MM.1S (cell line): Measurements from ENCODE around the gene CISD3.

Experiments
- DNase-seq: peaks from one replicate; pipeline ENCODE4 v3.0.0-alpha.2; 2015
- H2AFZ ChIP-seq: fragments of 300-600 bp; sonication (generic); 2 replicates; pipeline ENCODE4 v1.6.0; 2016; ENCODE audit warnings: antibody characterized with exemption, low read length
- H3F3A ChIP-seq: fragments of 300-600 bp; sonication (generic); 2 replicates; pipeline ENCODE4 v1.6.1; 2016; ENCODE audit warnings: mild to moderate bottlenecking, antibody characterized with exemption, low read length, moderate library complexity, mixed read lengths; ENCODE audit not compliant: insufficient read depth
- H3K27ac ChIP-seq: fragments of 300-600 bp; sonication (generic); 2 replicates; pipeline ENCODE4 v1.5.1; 2016; ENCODE audit warnings: mild to moderate bottlenecking, low read length
- H3K27me3 ChIP-seq: fragments of 300-600 bp; sonication (generic); replicated peaks from 2 replicates; pipeline ENCODE4 v1.6.0; 2016; ENCODE audit warnings: low read length; ENCODE audit not compliant: insufficient read depth
- H3K36me3 ChIP-seq: fragments of 300-600 bp; sonication (generic); replicated peaks from 2 replicates; pipeline ENCODE4 v1.6.1; 2016; ENCODE audit warnings: mild to moderate bottlenecking, low read length, mixed read lengths; ENCODE audit not compliant: insufficient read depth
- H3K4me1 ChIP-seq: fragments of 300-600 bp; sonication (generic); 2 replicates; pipeline ENCODE4 v1.6.1; 2016; ENCODE audit warnings: low read length, mixed read lengths
- H3K4me2 ChIP-seq: fragments of 300-600 bp; sonication (generic); 2 replicates; pipeline ENCODE4 v1.6.0; 2016; ENCODE audit warnings: low read depth, low read length
- H3K4me3 ChIP-seq: fragments of 300-600 bp; sonication (generic); 2 replicates; pipeline ENCODE4 v1.5.1; 2016; ENCODE audit warnings: low read length, mixed read lengths
- H3K79me2 ChIP-seq: fragments of 300-600 bp; sonication (generic); 2 replicates; pipeline ENCODE4 v1.6.1; 2016; ENCODE audit warnings: mixed run types, low read length, mixed read lengths
- H3K9ac ChIP-seq: fragments of 300-600 bp; sonication (generic); 2 replicates; pipeline ENCODE4 v1.6.1; 2016; ENCODE audit warnings: low read length, mixed read lengths
- H3K9me2 ChIP-seq: fragments of 300-600 bp; sonication (generic); replicated peaks from 2 replicates; pipeline ENCODE4 v1.6.1; 2016; ENCODE audit warnings: mild to moderate bottlenecking, low read length, mixed read lengths; ENCODE audit not compliant: insufficient read depth
- H3K9me3 ChIP-seq: fragments of 300-600 bp; sonication (generic); replicated peaks from 2 replicates; pipeline ENCODE4 v1.6.1; 2016; ENCODE audit warnings: mild to moderate bottlenecking, low read length, mixed read lengths; ENCODE audit not compliant: insufficient read depth
- H4K20me1 ChIP-seq: fragments of 300-600 bp; sonication (generic); 2 replicates; pipeline ENCODE4 v1.6.1; 2016; ENCODE audit warnings: mild to moderate bottlenecking, low read length, moderate library complexity, mixed read lengths; ENCODE audit not compliant: insufficient read depth
- EZH2 ChIP-seq: fragments of 300-600 bp; sonication (generic); optimal IDR thresholded peaks from 2 replicates; pipeline ENCODE3; 2017; ENCODE audit warnings: low read depth, mild to moderate bottlenecking, antibody characterized with exemption, low read length, mixed read lengths
- EZH2phosphoT487 ChIP-seq: fragments of 300-600 bp; sonication (generic); IDR thresholded peaks from 2 replicates; pipeline ENCODE4 v1.6.1; 2018; ENCODE audit warnings: antibody characterized with exemption, low read length
- TF ChIP-seq, protein P1 (sequence below): fragments of 300-600 bp; sonication (generic); IDR thresholded peaks from 2 replicates; pipeline ENCODE4 v1.5.1; 2016; ENCODE audit warnings: antibody characterized with exemption, low read length, mixed read lengths

Gene CISD3

DNA sequence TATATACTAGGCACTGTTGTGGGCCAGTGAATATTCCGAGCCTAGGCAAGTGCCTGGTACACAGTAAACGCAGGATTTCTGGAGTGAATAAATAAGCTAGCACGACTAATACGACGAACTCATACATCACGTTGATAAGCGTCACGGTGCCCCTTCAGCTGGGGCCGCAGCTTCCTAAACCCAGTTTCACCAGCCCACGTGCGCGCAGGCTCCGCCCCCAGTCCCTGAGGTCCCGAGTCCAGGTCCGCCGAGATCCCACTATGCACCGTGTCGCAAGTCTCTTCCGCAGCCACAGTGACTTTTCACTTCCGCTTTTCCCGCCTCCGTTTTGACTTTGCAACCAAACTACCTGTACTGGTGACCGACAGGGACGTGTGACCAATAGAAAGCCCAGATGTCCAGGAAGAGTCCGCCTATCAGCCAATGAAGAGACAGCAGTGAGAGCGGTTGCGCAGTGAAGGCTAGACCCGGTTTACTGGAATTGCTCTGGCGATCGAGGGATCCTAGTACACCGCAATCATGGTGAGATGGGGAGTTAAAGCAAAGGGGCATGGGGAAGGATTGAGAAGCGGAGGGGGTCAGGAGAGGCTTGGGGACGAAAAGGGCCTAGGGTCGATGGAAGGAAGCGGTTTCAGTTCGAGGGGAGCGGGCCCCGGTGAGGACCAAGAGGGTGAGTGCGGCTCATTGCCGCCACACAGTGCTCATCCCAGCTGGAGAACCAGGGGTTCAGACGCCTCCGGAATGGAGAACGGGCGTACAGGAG, 22.3 kb downstream of the CISD3 start, which contains the start of gene PSMB3:
TSS of gene PSMB3 (plus strand) at position 434 of the 763 bp plus-strand sequence. CDS start at position 520, 86 bp downstream.
- TF ChIP-seq EZH2phosphoT487, result no peak
- TF ChIP-seq EZH2, result no peak
- TF ChIP-seq, protein P1, sequence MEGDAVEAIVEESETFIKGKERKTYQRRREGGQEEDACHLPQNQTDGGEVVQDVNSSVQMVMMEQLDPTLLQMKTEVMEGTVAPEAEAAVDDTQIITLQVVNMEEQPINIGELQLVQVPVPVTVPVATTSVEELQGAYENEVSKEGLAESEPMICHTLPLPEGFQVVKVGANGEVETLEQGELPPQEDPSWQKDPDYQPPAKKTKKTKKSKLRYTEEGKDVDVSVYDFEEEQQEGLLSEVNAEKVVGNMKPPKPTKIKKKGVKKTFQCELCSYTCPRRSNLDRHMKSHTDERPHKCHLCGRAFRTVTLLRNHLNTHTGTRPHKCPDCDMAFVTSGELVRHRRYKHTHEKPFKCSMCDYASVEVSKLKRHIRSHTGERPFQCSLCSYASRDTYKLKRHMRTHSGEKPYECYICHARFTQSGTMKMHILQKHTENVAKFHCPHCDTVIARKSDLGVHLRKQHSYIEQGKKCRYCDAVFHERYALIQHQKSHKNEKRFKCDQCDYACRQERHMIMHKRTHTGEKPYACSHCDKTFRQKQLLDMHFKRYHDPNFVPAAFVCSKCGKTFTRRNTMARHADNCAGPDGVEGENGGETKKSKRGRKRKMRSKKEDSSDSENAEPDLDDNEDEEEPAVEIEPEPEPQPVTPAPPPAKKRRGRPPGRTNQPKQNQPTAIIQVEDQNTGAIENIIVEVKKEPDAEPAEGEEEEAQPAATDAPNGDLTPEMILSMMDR, result no peak

DNA sequence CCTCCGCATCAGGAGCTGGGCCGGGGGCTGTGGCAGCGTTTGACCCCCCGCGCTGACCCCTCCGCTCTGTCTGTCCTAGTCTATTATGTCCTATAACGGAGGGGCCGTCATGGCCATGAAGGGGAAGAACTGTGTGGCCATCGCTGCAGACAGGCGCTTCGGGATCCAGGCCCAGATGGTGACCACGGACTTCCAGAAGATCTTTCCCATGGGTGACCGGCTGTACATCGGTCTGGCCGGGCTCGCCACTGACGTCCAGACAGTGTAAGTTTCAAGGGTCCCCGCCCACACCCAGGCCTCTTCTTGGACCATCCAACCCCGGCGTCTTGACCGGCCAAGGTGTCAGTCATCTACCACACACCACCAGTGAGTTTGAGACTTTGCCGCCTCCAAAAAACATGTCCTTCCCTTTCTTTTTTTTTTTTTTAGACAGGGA, 22.9 kb downstream of the CISD3 start:
- no peaks in the 10 kb centered on the region for H3K9me2 ChIP-seq
- H3K27ac ChIP-seq, result peak overlapping the region; percentile 37; the same call in 1 of the 2 replicates
- no peak for TF ChIP-seq EZH2
- no peak for TF ChIP-seq EZH2phosphoT487
- TF ChIP-seq, protein P1, result no peak
- H3K9me3 ChIP-seq, result no peaks in the 10 kb centered on the region
- H3K27me3 ChIP-seq, result peaks cover 10% of the 10 kb centered on the region; the same call in 1 of the 2 replicates
- H3K9ac ChIP-seq, result peak overlapping the region; percentile 91
- H3K36me3 ChIP-seq, result no peaks in the 10 kb centered on the region; the same call in 1 of the 2 replicates
- H2AFZ ChIP-seq, result peak overlapping the region; percentile 67
- peaks cover 44% of the 10 kb centered on the region for H3K79me2 ChIP-seq
- H3K4me2 ChIP-seq, result peak overlapping the region; percentile 89
- DNase-seq, result no peak
- H3F3A ChIP-seq, result peaks cover 21% of the 10 kb centered on the region
- peak overlapping the region; percentile 93 for H3K4me3 ChIP-seq
- H4K20me1 ChIP-seq, result no peaks in the 10 kb centered on the region
- peaks cover 13% of the 10 kb centered on the region for H3K4me1 ChIP-seq

More for the DNA sequence above, 22.3 kb downstream of the CISD3 start, which contains the start of gene PSMB3:
- peak within 1 kb of the TSS; percentile 88 for H2AFZ ChIP-seq
- H3K36me3 ChIP-seq, result no peaks in the 10 kb centered on the region; the same call in 1 of the 2 replicates
- H3K9me2 ChIP-seq, result no peaks in the 10 kb centered on the region
- H4K20me1 ChIP-seq, result no peaks in the 10 kb centered on the region
- H3K4me3 ChIP-seq, result peak within 1 kb of the TSS; percentile 93
- H3F3A ChIP-seq, result peaks cover 21% of the 10 kb centered on the region
- H3K27ac ChIP-seq, result peak within 1 kb of the TSS; percentile 96
- peak within 1 kb of the TSS; percentile 93 for H3K9ac ChIP-seq
- peaks cover 10% of the 10 kb centered on the region; the same call in 1 of the 2 replicates for H3K27me3 ChIP-seq
- peak; percentile 100 for DNase-seq
- peaks cover 13% of the 10 kb centered on the region for H3K4me1 ChIP-seq
- H3K79me2 ChIP-seq, result peaks cover 40% of the 10 kb centered on the region
- peak within 1 kb of the TSS; percentile 99 for H3K4me2 ChIP-seq
- H3K9me3 ChIP-seq, result no peaks in the 10 kb centered on the region

DNA sequence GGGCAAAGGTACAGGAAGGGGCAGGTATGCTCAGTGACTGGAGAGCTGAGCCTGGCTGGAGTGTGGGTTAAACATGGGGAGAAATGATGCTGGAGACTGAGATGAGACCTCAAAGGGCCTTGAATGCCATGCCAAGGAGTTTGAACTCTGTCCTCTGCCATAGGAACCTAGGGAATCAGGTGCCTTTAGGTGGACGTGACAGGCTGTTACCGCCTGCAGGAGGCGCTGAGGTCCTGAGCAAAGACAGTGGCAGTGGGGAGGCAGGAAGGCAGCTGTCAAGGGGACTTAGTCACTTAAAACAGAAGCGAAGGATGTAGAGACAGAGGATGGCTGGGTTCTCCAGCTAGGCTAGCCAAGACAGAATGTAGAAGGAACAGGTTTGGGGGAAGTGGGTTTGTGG, 31.5 kb downstream of the CISD3 start:
- no peak overlapping the region for H2AFZ ChIP-seq
- no peak overlapping the region for H3K4me3 ChIP-seq
- no peak overlapping the region for H3K27ac ChIP-seq
- peaks cover 16% of the 10 kb centered on the region for H3K79me2 ChIP-seq
- no peaks in the 10 kb centered on the region for H3K27me3 ChIP-seq
- H3K9me2 ChIP-seq, result no peaks in the 10 kb centered on the region
- H4K20me1 ChIP-seq, result no peaks in the 10 kb centered on the region
- TF ChIP-seq EZH2, result no peak
- TF ChIP-seq, protein P1, result peak; percentile 35
- no peak overlapping the region for H3K9ac ChIP-seq
- no peak overlapping the region for H3K4me2 ChIP-seq
- no peaks in the 10 kb centered on the region for H3K9me3 ChIP-seq
- peaks cover 4% of the 10 kb centered on the region; the same call in 1 of the 2 replicates for H3F3A ChIP-seq
- no peak for DNase-seq
- H3K36me3 ChIP-seq, result peaks cover 4% of the 10 kb centered on the region; the same call in 1 of the 2 replicates
- H3K4me1 ChIP-seq, result no peaks in the 10 kb centered on the region
